Hepatocyte (in vitro differentiated cells): ENCODE results near the gene VEPH1.

Experiments used
- EZH2phosphoT487 ChIP-seq: fragments of 200-600 bp; sonication (generic); IDR thresholded peaks from one replicate; pipeline ENCODE4 v1.6.1; 2018; ENCODE audit warnings: antibody characterized with exemption, mild to moderate bottlenecking, low read depth, moderate library complexity; ENCODE audit not compliant: unreplicated experiment, severe bottlenecking
- TF ChIP-seq, protein P1 (sequence below): fragments of 200-600 bp; sonication (generic); IDR thresholded peaks from 2 replicates; pipeline ENCODE4 v1.5.1; 2016; ENCODE audit warnings: antibody characterized with exemption, mild to moderate bottlenecking; ENCODE audit not compliant: poor library complexity

DNA sequence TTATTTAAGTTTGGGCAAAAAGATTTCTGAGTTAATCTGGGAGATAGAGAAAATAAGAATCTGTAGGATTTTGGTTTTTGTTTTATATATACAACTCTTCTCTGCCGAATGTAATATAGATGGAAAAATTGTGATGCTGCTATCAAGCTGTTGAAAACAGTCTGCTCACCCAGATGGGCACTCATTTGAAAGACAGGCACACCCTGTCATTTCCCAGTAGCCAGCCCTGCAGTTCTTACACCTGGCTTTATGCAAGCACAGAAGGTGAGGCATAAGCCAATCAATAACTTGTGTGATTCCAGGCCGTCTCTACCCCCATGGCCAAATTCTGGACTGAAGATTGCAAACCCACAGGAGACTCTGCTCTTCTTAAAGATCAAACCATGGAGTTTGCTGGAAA, 93.7 kb downstream of the VEPH1 start:
- TF ChIP-seq EZH2phosphoT487: no peak
- TF ChIP-seq, protein P1, sequence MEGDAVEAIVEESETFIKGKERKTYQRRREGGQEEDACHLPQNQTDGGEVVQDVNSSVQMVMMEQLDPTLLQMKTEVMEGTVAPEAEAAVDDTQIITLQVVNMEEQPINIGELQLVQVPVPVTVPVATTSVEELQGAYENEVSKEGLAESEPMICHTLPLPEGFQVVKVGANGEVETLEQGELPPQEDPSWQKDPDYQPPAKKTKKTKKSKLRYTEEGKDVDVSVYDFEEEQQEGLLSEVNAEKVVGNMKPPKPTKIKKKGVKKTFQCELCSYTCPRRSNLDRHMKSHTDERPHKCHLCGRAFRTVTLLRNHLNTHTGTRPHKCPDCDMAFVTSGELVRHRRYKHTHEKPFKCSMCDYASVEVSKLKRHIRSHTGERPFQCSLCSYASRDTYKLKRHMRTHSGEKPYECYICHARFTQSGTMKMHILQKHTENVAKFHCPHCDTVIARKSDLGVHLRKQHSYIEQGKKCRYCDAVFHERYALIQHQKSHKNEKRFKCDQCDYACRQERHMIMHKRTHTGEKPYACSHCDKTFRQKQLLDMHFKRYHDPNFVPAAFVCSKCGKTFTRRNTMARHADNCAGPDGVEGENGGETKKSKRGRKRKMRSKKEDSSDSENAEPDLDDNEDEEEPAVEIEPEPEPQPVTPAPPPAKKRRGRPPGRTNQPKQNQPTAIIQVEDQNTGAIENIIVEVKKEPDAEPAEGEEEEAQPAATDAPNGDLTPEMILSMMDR: no peak
